Glomerular visceral epithelial cell (primary cell): Measurements from ENCODE around the gene PYGB.
A peak's percentile ranks its signal among the peaks of the same experiment; 100 is the strongest.
"Not testable (repeated sequence)": the region's sequence is repeated elsewhere in the genome, so short reads cannot be mapped to it uniquely, and the experiment has no call there.

Experiments
- DNase-seq: peaks from one replicate; pipeline ENCODE4 v3.0.0-alpha.2; 2016; ENCODE audit errors: extremely low spot score

PYGB gene

DNA sequence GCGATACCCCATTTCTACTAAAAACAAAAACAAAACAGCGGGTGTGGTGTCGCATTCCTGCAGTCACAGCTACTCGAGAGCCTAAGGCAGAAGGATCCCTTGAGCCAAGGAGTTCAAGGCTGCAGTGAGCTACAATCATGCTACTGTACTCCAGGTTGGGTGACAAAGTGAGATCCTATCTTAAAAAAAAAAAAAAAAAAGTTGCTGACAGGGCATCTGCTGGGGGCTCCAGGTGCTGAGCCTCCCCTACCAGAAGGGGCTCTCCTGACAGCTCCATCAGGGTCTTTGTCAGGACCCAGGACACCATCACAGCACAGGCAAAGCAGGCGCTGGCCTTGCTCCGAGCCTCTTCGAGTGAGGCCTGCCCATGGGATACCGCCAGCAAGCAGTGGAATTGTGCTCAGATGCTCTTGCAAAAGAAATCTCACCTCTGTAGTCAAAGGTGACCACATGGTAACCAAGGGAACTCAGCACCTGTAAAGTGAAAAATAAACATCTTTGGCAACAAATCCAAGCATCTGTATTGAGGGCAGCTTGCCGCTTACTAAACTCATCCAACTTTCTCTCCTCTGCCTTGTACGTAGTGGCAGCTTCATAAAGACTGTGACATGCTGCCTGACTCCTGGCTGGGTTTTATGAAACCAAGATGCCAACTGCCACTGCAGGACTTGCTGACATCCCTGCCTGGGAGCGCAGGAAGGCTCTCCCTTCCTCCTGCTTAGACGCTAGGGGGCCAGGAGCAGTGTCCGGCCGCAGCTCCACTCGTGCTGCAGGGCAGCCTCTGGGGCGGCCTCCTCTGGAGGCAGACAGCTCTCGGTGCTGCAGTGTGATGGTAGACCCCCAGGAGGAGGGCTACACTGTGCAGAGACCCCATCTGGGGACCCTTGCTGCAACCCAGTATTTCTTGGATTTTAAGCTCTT lies 66.9 kb downstream of the PYGB start:
- no peak for DNase-seq

DNA sequence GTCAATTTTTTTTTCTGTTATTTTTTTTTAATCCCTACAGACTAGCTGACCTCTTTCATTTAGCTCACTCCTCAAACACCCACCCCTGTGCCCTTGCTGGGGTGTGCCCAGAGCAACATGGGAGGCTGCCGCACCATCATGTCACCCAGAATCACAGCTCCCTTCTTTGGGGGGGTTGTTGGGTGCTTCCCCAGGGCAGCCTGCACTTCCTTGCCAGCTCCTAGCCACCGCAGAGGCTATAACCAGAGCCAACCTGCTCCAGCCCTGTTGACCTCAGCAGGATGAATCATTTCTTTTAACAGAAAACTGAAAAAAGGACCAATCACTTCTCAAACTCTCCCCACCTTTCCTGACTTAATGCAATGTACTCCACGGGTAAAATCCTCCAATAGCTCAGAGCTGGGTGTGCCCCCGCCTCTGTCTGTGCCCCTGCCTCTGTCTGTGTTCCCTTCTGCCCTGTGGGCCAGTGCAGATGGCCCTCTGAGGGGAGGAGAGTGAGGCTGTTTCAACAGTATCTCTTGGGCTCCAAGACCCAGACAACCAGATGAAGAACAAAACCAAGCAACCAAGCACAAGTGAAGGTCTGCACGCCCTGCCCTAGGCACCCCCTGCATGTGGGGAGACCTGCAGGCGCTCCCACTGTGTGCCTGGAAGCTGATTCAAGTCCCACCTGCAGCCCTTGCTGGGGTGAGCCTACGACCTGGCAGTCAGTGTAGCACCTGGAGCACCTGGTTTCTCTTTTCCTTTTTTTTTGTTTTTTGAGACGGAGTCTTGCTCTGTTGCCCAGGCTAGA lies 67.7 kb downstream of the PYGB start:
- peak; percentile 85 for DNase-seq

DNA sequence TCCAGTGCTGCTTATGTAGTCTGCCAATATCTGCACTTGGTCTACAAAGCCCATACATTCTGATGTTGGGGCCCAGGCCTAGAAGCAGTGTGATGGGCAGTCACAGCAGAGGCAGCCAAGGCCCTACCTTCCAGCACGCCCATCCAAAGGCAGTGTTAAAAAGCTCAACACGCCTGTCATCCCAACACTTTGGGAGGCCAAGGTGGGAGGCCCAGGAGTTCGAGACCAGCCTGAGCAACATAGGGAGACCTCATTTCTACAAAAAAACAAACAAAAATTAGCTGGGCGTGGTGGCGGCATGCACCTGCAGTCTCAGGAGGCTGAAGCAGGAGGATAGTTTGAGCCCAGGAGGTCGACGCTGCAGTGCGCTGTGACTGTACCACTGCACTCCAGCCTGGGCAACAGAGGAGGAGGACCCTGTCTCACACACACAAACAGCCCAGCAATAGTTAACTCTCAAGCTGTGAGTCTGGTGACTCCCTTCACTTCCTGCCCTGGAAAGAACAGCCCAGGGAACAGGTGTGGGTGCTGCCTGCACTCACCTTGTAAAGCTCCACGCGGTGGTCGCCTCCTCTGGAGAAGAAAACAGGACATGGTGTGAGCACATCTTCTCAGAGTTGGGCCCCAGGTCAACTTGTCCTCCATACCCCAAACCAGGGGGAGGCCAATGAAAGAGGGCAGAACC lies 68.8 kb downstream of the PYGB start:
- DNase-seq, result no peak

DNA sequence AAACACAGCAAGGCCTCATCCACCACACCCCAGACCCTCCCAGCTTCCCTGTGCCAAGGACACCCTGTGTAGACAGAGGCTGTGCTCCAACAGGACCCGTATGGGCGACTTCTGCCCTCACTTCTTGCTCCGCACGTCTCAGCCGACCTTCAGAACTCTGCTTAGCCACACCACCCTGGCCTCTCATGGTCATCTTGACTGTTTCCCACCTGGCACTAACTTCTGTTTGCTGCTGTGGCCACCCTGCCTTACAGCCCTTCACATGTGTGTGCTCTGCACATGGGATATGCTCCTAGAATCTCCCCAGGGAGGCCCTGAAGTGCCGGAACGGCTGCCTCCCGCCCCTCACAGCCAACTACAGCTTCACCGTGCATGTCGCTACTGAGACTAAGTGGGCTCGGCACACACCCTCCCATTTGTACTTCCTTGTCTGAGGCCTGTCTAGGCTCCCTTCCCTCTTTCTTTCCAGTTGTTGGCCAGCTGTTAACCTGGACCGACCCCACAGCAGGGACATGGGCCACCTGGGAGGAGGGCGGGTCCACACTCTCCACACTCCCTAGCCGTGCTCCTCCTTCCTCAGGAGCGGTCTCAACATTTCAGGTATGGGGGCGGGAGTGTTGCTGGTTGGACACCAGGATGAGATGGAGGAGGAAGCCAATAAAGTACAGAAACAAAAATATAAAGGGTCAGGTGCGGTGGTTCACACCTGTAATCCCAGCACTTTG lies 69.6 kb downstream of the PYGB start:
- no peak for DNase-seq

DNA sequence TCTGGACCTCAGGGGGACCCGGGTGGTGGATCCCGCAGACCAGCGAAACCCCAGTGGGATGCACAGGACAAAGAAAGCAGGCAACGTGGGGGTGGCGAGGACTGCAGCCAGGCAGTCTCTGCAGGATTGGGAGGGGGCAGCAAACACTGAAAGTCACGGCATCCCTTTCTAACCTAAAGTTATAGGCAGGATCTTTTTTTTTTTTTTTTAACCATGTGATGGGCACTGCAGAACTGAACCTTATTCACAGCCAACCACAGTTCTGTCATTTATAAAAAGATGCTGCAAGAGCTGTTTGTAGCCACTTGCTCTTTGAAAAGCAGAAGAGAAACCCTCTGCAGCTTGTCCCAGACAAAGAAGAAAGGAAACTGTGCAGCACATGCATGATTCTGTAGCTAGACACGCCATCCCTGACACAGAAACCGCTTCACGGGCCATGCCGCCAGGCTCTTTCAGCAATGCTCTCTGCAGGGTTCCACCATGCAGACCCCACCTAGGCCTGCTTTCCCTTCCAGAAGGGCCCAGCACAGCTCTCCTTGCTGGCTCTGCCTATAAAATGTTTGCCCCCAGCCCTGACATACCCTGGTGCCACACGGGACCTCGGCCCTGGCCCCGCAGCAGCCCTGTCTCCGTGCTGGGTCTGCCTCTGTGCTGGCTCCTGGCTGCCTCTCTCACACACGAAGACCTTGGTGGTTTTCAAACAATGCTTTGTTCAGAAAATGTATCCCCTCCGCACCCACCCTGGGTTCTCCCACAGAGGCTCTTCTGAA lies 70.8 kb downstream of the PYGB start:
- DNase-seq, result no peak

DNA sequence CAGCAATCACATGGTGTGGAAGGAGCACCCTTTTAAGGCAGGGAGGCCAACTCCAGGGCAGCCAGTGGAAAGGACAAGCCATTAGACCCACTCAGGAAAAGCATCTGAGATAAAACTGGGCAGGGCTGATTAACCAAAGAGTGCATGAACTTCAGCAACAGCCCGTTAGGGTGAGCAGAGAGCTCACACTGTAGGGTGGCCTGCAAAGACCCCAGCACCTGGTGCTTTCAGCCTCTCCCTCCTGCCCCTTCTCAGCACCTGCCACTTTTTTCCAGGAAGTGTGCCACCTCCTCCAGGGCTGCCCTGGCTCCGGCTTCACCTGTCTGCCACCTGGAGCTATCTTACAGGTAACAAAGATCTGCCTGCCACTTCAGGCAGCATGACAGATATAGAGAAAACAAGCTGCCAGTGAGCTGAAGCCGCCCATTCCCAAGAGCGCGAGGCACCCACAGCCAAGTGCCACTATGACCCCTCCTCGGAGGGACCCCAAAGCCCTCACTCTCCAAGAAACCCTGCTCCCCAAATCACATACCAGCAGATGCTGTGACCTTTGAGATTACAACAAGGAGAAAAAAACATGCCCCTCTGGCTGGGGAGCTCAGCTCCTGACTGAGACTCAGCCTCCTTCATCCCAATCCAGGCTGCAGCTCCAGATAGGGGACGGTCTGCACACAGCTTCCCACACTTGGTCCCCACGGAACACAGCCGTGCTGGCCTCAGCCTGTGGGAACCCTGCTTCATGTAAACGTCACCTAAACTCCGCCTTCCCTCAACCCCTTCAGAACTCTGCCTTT lies 71.6 kb downstream of the PYGB start:
- no peak for DNase-seq

DNA sequence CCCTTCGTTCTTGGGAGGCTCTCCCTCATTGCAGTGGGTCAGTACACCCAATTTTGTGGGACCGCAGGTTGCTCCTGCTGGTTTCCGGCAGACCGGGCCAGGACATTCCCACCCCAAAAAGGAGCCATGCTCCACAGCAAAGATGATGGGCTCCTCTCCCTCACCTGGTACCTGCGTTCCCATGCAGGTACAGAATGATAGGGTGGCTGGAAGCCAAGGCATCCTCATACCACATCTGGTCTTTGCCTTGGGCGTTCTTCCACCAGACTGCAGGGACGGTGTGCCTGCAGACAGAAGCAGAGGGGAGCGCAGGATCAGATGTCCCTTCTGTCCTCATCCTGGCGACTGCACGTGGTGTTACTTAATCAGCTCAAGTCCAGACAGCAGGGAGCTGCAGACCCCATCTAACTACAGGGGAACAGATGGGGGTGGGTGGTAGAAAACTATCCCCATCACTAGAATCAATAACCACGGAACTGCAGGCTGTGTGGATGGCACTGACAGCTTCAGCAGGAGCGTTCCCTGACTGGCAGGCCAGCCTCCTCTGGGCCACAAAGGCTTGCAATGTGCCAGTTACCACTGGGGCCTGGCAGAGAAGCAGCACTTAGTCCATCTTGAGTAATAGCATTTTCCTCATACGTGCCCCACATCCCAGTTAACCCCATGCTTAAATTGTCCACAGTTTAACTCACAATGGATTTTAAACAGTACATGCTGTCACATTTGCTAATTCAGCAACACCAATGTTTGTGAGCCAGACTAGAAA lies 72.3 kb downstream of the PYGB start:
- no peak for DNase-seq

DNA sequence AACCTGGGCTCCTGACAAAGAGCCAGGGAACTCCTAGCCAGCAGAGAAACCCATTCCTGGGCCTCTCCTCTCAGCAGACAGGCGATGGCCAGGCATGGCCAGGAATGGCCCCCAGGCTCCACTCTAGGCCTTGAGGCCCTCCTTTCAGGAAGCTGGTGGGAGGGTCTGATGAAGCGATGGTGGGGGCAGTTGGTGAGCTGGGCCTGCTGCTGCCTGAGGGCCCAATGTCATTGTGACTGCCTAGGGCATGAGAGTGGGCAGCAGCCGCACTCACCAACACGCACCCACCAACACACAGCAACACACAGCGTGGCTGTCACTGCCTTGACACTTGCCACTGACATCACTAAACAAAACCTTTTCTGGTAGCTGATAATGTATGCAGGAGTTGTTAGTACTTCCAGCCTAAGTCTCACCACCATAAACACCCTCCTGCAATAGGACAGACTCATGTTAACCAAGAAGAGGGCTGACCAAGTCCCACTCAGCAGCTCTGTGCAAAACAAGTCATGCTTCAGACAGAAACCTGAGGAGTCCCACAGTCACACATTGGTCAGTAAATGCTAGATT lies 73.5 kb downstream of the PYGB start:
- DNase-seq, result no peak

DNA sequence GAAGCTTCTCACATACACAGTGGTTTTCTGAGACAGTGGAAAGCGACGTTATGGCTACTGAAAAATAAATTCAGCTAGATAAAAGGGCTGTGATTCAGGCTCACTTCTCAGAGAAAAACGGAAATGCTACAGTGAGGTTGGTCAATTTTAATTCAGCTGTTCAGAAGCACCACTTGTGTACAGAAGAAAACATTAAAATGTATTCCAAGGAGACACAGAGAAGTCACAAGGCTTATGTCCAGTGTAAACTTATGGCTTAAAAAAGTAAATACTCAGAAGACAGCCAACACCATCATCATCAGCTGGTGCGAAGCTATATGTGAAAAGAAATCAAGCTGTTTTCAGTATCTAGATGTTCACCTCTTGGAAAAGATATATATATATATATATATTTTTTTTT lies 74.1 kb downstream of the PYGB start:
- DNase-seq, result no peak

DNA sequence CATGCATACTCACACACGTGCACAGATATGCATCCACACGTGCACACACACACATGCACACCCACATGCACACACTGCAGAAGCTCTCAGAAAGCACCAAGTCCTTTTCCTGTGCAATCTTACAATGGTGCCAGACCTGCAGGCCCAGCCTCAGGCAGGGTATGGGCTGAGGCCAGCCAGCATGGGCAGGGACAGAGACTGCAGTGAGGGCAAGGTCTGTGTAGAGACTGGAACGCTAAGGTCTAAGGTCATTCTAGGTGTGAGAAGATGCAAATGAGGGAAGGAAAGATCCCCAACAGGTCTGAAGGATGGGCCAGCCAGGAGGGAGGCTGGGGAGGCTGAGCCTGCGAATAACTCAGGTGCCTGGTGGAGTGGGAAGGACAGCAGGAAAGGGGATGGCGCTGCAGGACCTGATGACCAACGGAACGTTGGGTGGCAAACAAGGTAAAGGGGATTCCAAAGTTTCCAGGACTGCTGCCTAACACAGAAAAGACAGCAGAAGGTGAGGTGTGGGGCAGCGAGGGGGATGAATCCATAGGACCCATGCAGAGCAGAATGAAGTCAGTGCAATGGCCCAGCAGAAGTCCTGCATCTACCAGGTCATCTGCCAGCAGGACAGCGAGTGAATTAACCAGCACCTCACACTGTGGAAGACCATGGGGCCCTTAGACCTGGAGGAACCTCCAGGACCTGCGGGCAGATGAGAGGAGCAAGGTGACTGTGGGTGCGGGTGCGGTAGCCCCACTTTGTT lies 75.8 kb downstream of the PYGB start:
- no peak for DNase-seq

DNA sequence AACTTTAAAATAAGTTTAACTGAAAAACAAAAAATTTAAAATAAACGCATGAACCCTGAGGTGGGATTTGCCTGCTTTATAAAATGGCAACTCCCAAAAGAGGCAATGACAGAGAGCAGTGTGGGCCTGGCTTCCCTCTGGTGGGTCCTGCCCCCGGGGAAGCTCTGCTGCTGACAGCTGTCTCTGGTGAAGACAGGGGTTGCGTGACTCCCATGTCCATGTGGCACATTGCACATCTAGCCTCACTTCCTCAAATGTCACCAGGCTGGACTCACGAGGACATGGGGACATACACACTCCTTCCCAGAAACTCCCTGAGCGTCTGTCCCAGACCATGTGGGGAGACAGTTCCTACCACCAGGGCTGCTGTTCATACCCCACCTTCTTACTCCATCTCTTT lies 76.5 kb downstream of the PYGB start:
- DNase-seq, result no peak

DNA sequence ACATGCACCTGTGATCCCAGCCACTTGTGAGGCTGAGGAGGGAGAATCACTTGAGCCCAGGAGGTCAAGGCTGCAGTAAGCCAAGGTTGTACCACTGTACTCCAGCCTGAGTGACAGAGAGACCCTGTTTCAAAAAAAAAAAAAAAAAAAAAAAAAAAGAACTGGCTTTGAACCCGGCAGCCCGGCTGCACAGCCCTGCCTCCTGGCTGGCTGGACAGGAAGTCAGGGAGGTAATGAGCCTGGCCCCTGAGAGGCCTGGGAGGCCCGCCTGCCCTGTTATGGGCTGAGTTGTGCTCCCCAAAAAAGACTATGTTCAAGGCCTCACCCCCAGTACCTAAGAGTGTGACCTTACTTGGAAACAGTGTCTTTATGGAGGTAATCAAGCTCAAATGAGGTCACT lies 77.2 kb downstream of the PYGB start:
- DNase-seq, result no peak

DNA sequence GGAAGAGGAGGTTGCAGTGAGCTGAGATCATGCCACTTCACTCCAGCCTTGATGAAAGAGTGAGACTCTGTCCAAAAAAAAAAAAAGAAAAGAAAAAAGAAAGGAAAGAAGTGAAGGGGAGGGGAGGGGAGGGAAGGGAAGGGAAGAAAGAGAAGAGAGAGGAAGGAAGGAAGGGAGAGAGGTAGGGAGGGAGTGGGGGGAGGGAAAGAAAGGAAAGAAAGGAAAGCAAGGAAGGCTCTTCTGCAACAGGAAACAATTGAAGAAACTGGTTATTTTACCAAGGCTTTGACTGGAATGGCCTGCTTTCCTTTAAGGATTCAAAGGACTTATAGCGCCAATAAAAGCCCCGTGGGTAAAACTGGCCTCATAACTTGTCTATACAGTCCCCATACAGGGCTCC lies 78.1 kb downstream of the PYGB start:
- no peak for DNase-seq

DNA sequence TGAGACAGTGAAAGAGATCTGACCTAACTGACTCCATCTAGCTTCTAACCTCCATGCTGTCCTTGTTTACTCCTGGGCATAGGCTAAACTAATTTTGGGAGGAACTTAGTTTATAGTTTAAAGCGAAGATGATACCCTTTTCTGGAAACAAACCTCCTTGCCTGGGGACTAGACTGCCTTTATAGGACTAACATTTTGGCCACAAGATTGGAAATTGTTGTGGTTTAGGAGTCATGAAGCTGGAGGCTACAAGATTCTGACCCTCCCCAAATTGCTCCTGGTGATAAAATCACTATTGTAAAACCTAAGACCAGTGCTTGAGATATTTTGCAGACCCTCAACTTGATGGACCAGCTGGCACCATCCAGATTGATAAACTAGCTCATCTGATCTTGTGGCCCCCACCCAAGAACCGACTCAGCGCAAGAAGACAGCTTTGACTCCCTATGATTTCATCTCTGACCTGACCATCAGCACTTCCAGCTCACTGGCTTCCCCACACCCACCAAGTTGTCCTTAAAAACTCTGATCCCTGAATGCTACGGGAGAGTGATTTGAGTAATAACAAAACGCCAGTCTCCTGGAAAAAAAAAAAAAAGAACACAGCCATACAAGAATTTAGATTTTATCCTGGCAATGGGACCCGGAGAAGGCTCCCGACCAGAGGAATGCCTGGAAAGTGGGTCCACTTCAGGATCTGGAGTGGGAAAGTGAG lies 79.8 kb downstream of the PYGB start:
- DNase-seq, result peak; percentile 79

DNA sequence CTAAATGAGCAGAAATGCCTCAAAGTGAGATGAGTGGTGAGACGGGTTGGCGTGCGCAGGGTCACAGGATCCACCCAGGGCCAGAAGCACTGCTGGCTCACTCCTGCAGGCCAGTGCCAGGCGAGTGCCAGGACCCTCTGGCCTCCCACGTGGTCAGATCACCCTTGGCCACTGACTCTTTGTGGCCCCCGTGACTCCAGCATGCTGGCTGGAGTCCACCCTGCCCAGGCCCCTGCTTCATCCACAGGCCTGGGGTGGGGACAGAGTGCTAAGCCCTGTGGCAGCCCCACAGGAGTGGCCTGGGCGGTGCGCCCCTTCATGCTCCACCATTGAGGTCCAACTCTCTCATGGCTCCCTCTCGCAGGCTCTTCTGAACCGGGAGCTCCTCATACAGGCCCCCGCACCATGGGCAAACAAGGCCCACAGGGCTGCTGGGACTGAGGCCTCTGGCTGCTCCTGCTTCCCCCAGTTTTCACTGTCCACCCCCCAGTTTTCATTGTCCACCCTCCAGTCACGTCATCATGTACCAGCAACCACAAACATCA lies 81.1 kb downstream of the PYGB start:
- DNase-seq, result no peak

DNA sequence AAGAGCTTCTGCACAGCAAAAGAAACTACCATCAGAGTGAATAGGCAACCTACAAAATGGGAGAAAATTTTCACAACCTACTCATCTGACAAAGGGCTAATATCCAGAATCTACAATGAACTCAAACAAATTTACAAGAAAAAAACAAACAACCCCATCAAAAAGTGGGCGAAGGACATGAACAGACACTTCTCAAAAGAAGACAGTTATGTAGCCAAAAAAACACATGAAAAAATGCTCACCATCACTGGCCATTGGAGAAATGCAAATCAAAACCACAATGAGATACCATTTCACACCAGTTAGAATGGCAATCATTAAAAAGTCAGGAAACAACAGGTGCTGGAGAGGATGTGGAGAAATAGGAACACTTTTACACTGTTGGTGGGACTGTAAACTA lies 87.1 kb downstream of the PYGB start:
- DNase-seq, result not testable (repeated sequence)
